Fibroblast of pulmonary artery (primary cell): ENCODE results near the gene TMCC1.

Experiments used
- DNase-seq: peaks from one replicate; pipeline ENCODE4 v3.0.0-alpha.2; 2010; ENCODE audit warnings: low read depth
- H3K4me3 ChIP-seq: replicated peaks from 2 replicates; pipeline ENCODE4 v1.5.1; 2011; ENCODE audit warnings: low read depth, mild to moderate bottlenecking, control low read depth, low read length, moderate library complexity
- CTCF ChIP-seq: IDR thresholded peaks from 2 replicates; pipeline ENCODE4 v1.5.1; 2011; ENCODE audit warnings: mild to moderate bottlenecking, control low read depth, low read length, inconsistent platforms; ENCODE audit errors: missing control alignments

Gene TMCC1

GRCh38 chr3:129622933-129623332 lies 270.6 kb downstream of the TMCC1 start:
- no peak for TF ChIP-seq CTCF
- no peak for DNase-seq
- H3K4me3 ChIP-seq = no peak overlapping the region

- H3K4me3 ChIP-seq = no peak overlapping the region
- TF ChIP-seq CTCF = no peak
- DNase-seq = no peak
Measured at GRCh38 chr3:129622226-129622874, 271.2 kb downstream of the TMCC1 start.

GRCh38 chr3:129621626-129622225 lies 271.8 kb downstream of the TMCC1 start:
- no peak for DNase-seq
- no peak overlapping the region for H3K4me3 ChIP-seq
- TF ChIP-seq CTCF = no peak

- no peak for TF ChIP-seq CTCF
- H3K4me3 ChIP-seq = no peak overlapping the region
- DNase-seq = no peak
Measured at GRCh38 chr3:129620828-129621559, 272.5 kb downstream of the TMCC1 start.

- no peak for DNase-seq
- TF ChIP-seq CTCF = no peak
- no peak overlapping the region for H3K4me3 ChIP-seq
Measured at GRCh38 chr3:129619726-129620162, 273.8 kb downstream of the TMCC1 start.

GRCh38 chr3:129618901-129619671 lies 274.4 kb downstream of the TMCC1 start:
- H3K4me3 ChIP-seq = no peak overlapping the region
- no peak for DNase-seq
- no peak for TF ChIP-seq CTCF
